H9 (cell line): ENCODE results near the gene CRHR1. TPM values are rescaled to one million over a fixed set of nuclear protein-coding genes. Genes with fewer than 3 reads are reported as not detected.

Experiments used
- DNase-seq: peaks from one replicate; pipeline ENCODE4 v3.0.0-alpha.2; 2017
- H2AFZ ChIP-seq: one replicate; pipeline ENCODE4 v1.6.1; 2013; ENCODE audit warnings: mild to moderate bottlenecking, low read length, control low read depth, moderate library complexity
- H2AK5ac ChIP-seq: 2 replicates; pipeline ENCODE4 v1.6.1; 2013; ENCODE audit warnings: low read length, control low read depth, mixed read lengths; ENCODE audit not compliant: insufficient read length
- H2BK120ac ChIP-seq: one replicate; pipeline ENCODE4 v1.6.1; 2013; ENCODE audit warnings: low read depth, mild to moderate bottlenecking, low read length, control low read depth, inconsistent platforms; ENCODE audit not compliant: poor library complexity, severe bottlenecking
- H2BK12ac ChIP-seq: 2 replicates; pipeline ENCODE4 v1.6.1; 2013; ENCODE audit warnings: low read length, control low read depth, mixed read lengths, low read depth; ENCODE audit not compliant: insufficient read length
- H2BK15ac ChIP-seq: 2 replicates; pipeline ENCODE4 v1.6.1; 2013; ENCODE audit warnings: low read depth, low read length, control low read depth
- H2BK20ac ChIP-seq: one replicate; pipeline ENCODE4 v1.6.1; 2013; ENCODE audit warnings: low read depth, mild to moderate bottlenecking, low read length, control low read depth, inconsistent platforms; ENCODE audit not compliant: poor library complexity, severe bottlenecking
- H2BK5ac ChIP-seq: 2 replicates; pipeline ENCODE4 v1.6.1; 2013; ENCODE audit warnings: low read length, control low read depth, mixed read lengths; ENCODE audit not compliant: insufficient read length
- H3K14ac ChIP-seq: 2 replicates; pipeline ENCODE4 v1.6.1; 2013; ENCODE audit warnings: low read length, control low read depth; ENCODE audit not compliant: insufficient read depth
- H3K18ac ChIP-seq: 2 replicates; pipeline ENCODE4 v1.6.1; 2013; ENCODE audit warnings: low read depth, mild to moderate bottlenecking, mixed read lengths, low read length, control low read depth; ENCODE audit not compliant: insufficient read length
- H3K23ac ChIP-seq: 2 replicates; pipeline ENCODE4 v1.6.1; 2013; ENCODE audit warnings: low read length, control low read depth, mixed read lengths, low read depth; ENCODE audit not compliant: insufficient read length
- H3K23me2 ChIP-seq: 2 replicates; pipeline ENCODE4 v1.6.1; 2013; ENCODE audit warnings: low read depth, mild to moderate bottlenecking, mixed read lengths, low read length, control low read depth; ENCODE audit not compliant: insufficient read length, poor library complexity, severe bottlenecking
- H3K27ac ChIP-seq: 2 replicates; pipeline ENCODE4 v1.5.1; 2013; ENCODE audit warnings: low read length, control low read depth, mixed read lengths, low read depth; ENCODE audit not compliant: insufficient read length
- H3K27me3 ChIP-seq: 2 replicates; pipeline ENCODE4 v1.6.1; 2013; ENCODE audit warnings: low read length, control low read depth, inconsistent platforms; ENCODE audit not compliant: insufficient read depth
- H3K4ac ChIP-seq: 2 replicates; pipeline ENCODE4 v1.6.1; 2013; ENCODE audit warnings: low read depth, mild to moderate bottlenecking, control low read depth, inconsistent platforms, low read length, moderate library complexity
- H3K4me1 ChIP-seq: 2 replicates; pipeline ENCODE4 v1.6.1; 2013; ENCODE audit warnings: low read length, control low read depth, inconsistent platforms; ENCODE audit not compliant: insufficient read depth
- H3K4me2 ChIP-seq: 2 replicates; pipeline ENCODE4 v1.6.1; 2013; ENCODE audit warnings: low read length, control low read depth, mixed read lengths; ENCODE audit not compliant: insufficient read length, insufficient read depth
- H3K56ac ChIP-seq: 2 replicates; pipeline ENCODE4 v1.6.1; 2013; ENCODE audit warnings: low read depth, mild to moderate bottlenecking, mixed read lengths, low read length, control low read depth; ENCODE audit not compliant: insufficient read length
- H3K79me1 ChIP-seq: 2 replicates; pipeline ENCODE4 v1.6.1; 2013; ENCODE audit warnings: low read depth, mild to moderate bottlenecking, moderate library complexity, low read length, control low read depth, inconsistent platforms; ENCODE audit not compliant: insufficient read depth, poor library complexity, severe bottlenecking
- H3K79me2 ChIP-seq: 2 replicates; pipeline ENCODE4 v1.6.1; 2013; ENCODE audit warnings: low read length, control low read depth, inconsistent platforms; ENCODE audit not compliant: insufficient read depth
- H3K9ac ChIP-seq: 2 replicates; pipeline ENCODE4 v1.6.1; 2013; ENCODE audit warnings: low read length, control low read depth, mixed read lengths; ENCODE audit not compliant: insufficient read length; ENCODE audit errors: extremely low read depth
- H3K9me3 ChIP-seq: one replicate; pipeline ENCODE4 v1.6.1; 2013; ENCODE audit warnings: low read depth, low read length, inconsistent platforms; ENCODE audit not compliant: control insufficient read depth
- H3T11ph ChIP-seq: one replicate; pipeline ENCODE4 v1.6.1; 2013; ENCODE audit warnings: mild to moderate bottlenecking, low read length, control low read depth, inconsistent platforms
- H4K20me1 ChIP-seq: one replicate; pipeline ENCODE4 v1.6.1; 2013; ENCODE audit not compliant: control insufficient read depth, insufficient read length, insufficient read depth
- H4K5ac ChIP-seq: 2 replicates; pipeline ENCODE4 v1.6.1; 2013; ENCODE audit warnings: low read depth, mild to moderate bottlenecking, mixed read lengths, low read length, control low read depth; ENCODE audit not compliant: insufficient read length
- H4K8ac ChIP-seq: replicated peaks from 2 replicates; pipeline ENCODE4 v1.6.1; 2013; ENCODE audit warnings: low read length, control low read depth, mixed read lengths, low read depth; ENCODE audit not compliant: insufficient read length
- H4K91ac ChIP-seq: 2 replicates; pipeline ENCODE4 v1.6.1; 2013; ENCODE audit warnings: low read depth, mild to moderate bottlenecking, moderate library complexity, mixed read lengths, low read length, control low read depth; ENCODE audit not compliant: insufficient read length
- H3K27ac Mint-ChIP-seq, 3 experiments: 2 replicates in 2 of 3; 3 replicates in 1 of 3; pipeline ENCODE4 v1.8.0; 2020 to 2021; ENCODE audit warnings: mixed read lengths in 3 of 3, mild to moderate bottlenecking in 1 of 3, moderate library complexity in 1 of 3
- H3K27me3 Mint-ChIP-seq: 2 replicates; pipeline ENCODE4 v1.8.0; 2021; ENCODE audit warnings: low read depth, mild to moderate bottlenecking, moderate library complexity, mixed read lengths
- H3K36me3 Mint-ChIP-seq, 3 experiments: 2 replicates in 2 of 3; 3 replicates in 1 of 3; pipeline ENCODE4 v1.8.0; 2020 to 2021; ENCODE audit warnings: low read depth in 3 of 3, mixed read lengths in 3 of 3; ENCODE audit not compliant: insufficient read depth in 1 of 3
- H3K4me1 Mint-ChIP-seq, 2 experiments: 2 replicates each; pipeline ENCODE4 v1.8.0; 2020; ENCODE audit warnings: mixed read lengths in 2 of 2
- H3K4me3 Mint-ChIP-seq, 2 experiments: 2 replicates in 1 of 2; 3 replicates in 1 of 2; pipeline ENCODE4 v1.8.0; 2020 to 2021; ENCODE audit warnings: mild to moderate bottlenecking in 2 of 2, mixed read lengths in 2 of 2, moderate library complexity in 1 of 2
- H3K9me3 Mint-ChIP-seq, 2 experiments: 2 replicates in 1 of 2; 3 replicates in 1 of 2; pipeline ENCODE4 v1.8.0; 2020; ENCODE audit warnings: mild to moderate bottlenecking in 2 of 2, mixed read lengths in 2 of 2, moderate library complexity in 1 of 2
- CTCF ChIP-seq: fragments of 200-600 bp; sonication (generic); conservative IDR thresholded peaks from 3 replicates; pipeline ENCODE4 v1.8.0; 2021; ENCODE audit warnings: antibody characterized with exemption, mild to moderate bottlenecking
- WGBS: extraction: QIAGEN DNeasy Blood & Tissue Kit; methylation state at CpG from one replicate; pipeline ENCODE4 v1.1.7; 2013; ENCODE audit warnings: missing lambda C conversion rate, low lambda C conversion rate, mixed read lengths; ENCODE audit not compliant: insufficient read length; ENCODE audit errors: extremely low coverage; 5-methylcytosine and 5-hydroxymethylcytosine counted together
- total RNA-seq: library from RNA; stranded (reverse); gene quantifications from 2 replicates; pipeline ENCODE4 v1.2.1, GENCODE V29; 2021

The CRHR1 gene
- total RNA-seq, 1 experiment from 2014 or later, result 0.52 TPM

- Histone ChIP-seq H3K23ac (no peak overlapping the region), H2BK20ac (no peak overlapping the region), H3K4me2 (no peak overlapping the region), H2BK12ac (no peak overlapping the region), H3K27me3 (peaks cover 3% of the 10 kb centered on the region; the same call in 1 of the 2 replicates), H3K4ac (no peak overlapping the region), H3K79me1 (no peaks in the 10 kb centered on the region), H3K14ac (no peak overlapping the region; the same call in 1 of the 2 replicates), H2BK120ac (no peak overlapping the region), H3K4me1 (no peaks in the 10 kb centered on the region), H3K9me3 (no peaks in the 10 kb centered on the region), H3K27ac (no peak overlapping the region), H4K91ac (no peak overlapping the region), H3K79me2 (no peaks in the 10 kb centered on the region), H2AK5ac (no peak overlapping the region), H3K56ac (no peak overlapping the region), H2BK5ac (no peak overlapping the region), H3T11ph (no peak overlapping the region), H3K9ac (no peak overlapping the region), H4K8ac (no peak overlapping the region), H3K23me2 (no peaks in the 10 kb centered on the region), H4K20me1 (peaks cover 4% of the 10 kb centered on the region), H2AFZ (no peak overlapping the region), H3K18ac (no peak overlapping the region), H4K5ac (no peak overlapping the region), H2BK15ac (no peak overlapping the region)
- Mint-ChIP-seq H3K4me3 (no peak overlapping the region), H3K9me3 (no peaks in the 10 kb centered on the region), H3K27me3 (peaks cover 10% of the 10 kb centered on the region), H3K4me1 (0 out of 4 replicates have a peak, but pooled peaks cover 0 to 3% of the 10 kb centered on the region in 2 experiments), H3K36me3 (no peaks in the 10 kb centered on the region), H3K27ac (no peak overlapping the region)
- WGBS, result no CpG with 5 or more reads among the region's 15 CpGs
- no peak for TF ChIP-seq CTCF
- no peak for DNase-seq
Measured at GRCh38 chr17:45848868-45849535, 64.9 kb downstream of the CRHR1 start.
